A673 (cell line): ENCODE measurements around the gene CACNA1A. TPM values are rescaled to one million over a fixed set of nuclear protein-coding genes. Genes with fewer than 3 reads are reported as not detected.

Source experiments
- BruUV-seq: library from RNA; stranded (reverse); fragments of 400-500 nt; replicated peaks from 2 replicates; lab custom pipeline; 2021; lab: Mats Ljungman, UMichigan
- CTCF ChIA-PET: fragments of 300-600 bp; sonication (Branson Sonifier 250); formaldehyde crosslinking; loops from one replicate; lab custom pipeline; 2022; ENCODE audit warnings: antibody characterized with exemption; lab: Charles Lee
- POLR2A ChIA-PET: fragments of 300-600 bp; sonication (Branson Sonifier 250); formaldehyde crosslinking; loops from one replicate; lab custom pipeline; 2022; ENCODE audit warnings: antibody characterized with exemption; ENCODE audit not compliant: low non-redundant PET; lab: Charles Lee
- DNase-seq: peaks from one replicate; pipeline ENCODE4 v3.0.0-alpha.2; 2015; ENCODE audit warnings: low spot score
- H3K27ac ChIP-seq: fragments of 200-600 bp; sonication (generic); 2 replicates; pipeline ENCODE4 v1.5.1; 2016; ENCODE audit warnings: mixed run types, low read depth, mild to moderate bottlenecking, mixed read lengths, antibody characterized with exemption, low read length; ENCODE audit not compliant: poor library complexity, severe bottlenecking
- H3K27me3 ChIP-seq: fragments of 200-600 bp; sonication (generic); replicated peaks from 2 replicates; pipeline ENCODE4 v1.6.1; 2017; ENCODE audit warnings: mixed run types, low read depth, mild to moderate bottlenecking, mixed read lengths, antibody characterized with exemption, low read length; ENCODE audit not compliant: insufficient read depth, poor library complexity
- H3K36me3 ChIP-seq: fragments of 200-600 bp; sonication (generic); 2 replicates; pipeline ENCODE4 v1.6.1; 2016; ENCODE audit warnings: mixed run types, mild to moderate bottlenecking, mixed read lengths, antibody characterized with exemption, low read length; ENCODE audit not compliant: insufficient read depth, poor library complexity, severe bottlenecking
- H3K4me1 ChIP-seq: fragments of 200-600 bp; sonication (generic); 2 replicates; pipeline ENCODE4 v1.6.1; 2017; ENCODE audit warnings: mixed run types, mild to moderate bottlenecking, mixed read lengths, antibody characterized with exemption, low read length; ENCODE audit not compliant: insufficient read depth, poor library complexity, severe bottlenecking
- H3K4me3 ChIP-seq: fragments of 200-600 bp; sonication (generic); 2 replicates; pipeline ENCODE4 v1.5.1; 2016; ENCODE audit warnings: low read depth, mixed run types, mild to moderate bottlenecking, mixed read lengths, low read length; ENCODE audit not compliant: poor library complexity, severe bottlenecking
- H3K9me3 ChIP-seq: fragments of 200-600 bp; sonication (generic); 2 replicates; pipeline ENCODE4 v1.6.1; 2016; ENCODE audit warnings: mixed run types, low read depth, mild to moderate bottlenecking, mixed read lengths, antibody characterized with exemption, low read length; ENCODE audit not compliant: poor library complexity, severe bottlenecking
- EZH2 ChIP-seq: fragments of 200-600 bp; sonication (generic); IDR thresholded peaks from 2 replicates; pipeline ENCODE4 v1.6.1; 2017; ENCODE audit warnings: borderline replicate concordance, low read depth, mild to moderate bottlenecking, mixed read lengths, antibody characterized with exemption, low read length; ENCODE audit not compliant: poor library complexity, severe bottlenecking
- intact Hi-C: fragments of 100-400 bp; cut with micrococcal nuclease; formaldehyde crosslinking; loops from one replicate; pipeline ENCODE4 v1.10.0; 2022; ENCODE audit not compliant: unreplicated experiment
- total RNA-seq: library from RNA; stranded (reverse); gene quantifications from 2 replicates; pipeline ENCODE4 v1.2.3, GENCODE V29; 2021
- TF ChIP-seq, protein P1 (sequence below): fragments of 300-800, 200-600 bp; sonication (generic); conservative IDR thresholded peaks from 2 replicates; pipeline ENCODE4 v1.5.1; 2017; ENCODE audit warnings: low read depth, mild to moderate bottlenecking, antibody characterized with exemption, low read length, moderate library complexity, mixed read lengths

The CACNA1A gene
- total RNA-seq, 1 experiment from 2014 or later = 3.2 TPM

DNA sequence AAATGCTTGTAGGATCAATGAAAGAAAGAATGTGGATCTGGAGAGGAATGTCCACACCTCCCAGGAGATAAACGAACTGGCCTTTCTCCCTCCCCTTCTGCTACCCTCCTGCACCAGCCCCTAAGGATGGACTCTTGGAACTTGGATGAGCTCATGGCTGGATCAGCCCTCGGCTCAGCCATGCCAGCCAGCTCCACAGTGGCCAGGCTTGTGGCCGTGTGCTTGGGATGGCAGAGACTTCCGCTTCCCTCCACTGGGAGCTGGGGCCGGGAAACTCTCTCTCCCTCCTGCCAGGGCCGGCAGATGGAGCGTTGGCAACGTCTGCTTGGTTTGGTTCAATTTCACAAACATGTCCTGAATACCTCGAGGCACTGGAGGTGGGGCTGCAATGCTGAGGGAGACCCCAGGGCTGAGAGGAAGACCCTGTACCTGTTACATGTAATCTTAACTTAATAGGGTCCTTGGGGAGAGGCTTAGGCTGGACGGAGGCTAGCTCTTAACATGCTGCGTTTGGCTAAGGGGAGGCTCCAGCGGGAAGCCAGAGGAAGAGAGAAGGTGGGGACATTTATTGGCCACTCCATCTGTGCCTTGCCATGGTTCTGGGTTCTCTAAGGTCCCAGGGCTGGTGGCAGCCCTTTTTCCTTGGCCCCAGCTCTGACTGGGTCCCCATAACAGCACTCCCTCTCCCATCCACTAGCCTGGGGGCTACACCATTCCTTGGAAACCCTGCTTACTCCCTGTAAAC, 203.6 kb downstream of the CACNA1A start:
- H3K27me3 ChIP-seq = no peaks in the 10 kb centered on the region
- DNase-seq = no peak
- peaks cover 7% of the 10 kb centered on the region for H3K4me1 ChIP-seq
- intact Hi-C loops = no loop called here
- POLR2A ChIA-PET = no interaction called here
- H3K4me3 ChIP-seq = no peak overlapping the region
- no TSS peak for BruUV-seq
- CTCF ChIA-PET = interaction anchor here (0.6 kb wide), 1 partner anchor 77 kb away, joined by 3 read pairs; no protein-coding TSS in a partner anchor
- no peaks in the 10 kb centered on the region for H3K9me3 ChIP-seq
- no peaks in the 10 kb centered on the region for H3K36me3 ChIP-seq
- TF ChIP-seq, protein P1, sequence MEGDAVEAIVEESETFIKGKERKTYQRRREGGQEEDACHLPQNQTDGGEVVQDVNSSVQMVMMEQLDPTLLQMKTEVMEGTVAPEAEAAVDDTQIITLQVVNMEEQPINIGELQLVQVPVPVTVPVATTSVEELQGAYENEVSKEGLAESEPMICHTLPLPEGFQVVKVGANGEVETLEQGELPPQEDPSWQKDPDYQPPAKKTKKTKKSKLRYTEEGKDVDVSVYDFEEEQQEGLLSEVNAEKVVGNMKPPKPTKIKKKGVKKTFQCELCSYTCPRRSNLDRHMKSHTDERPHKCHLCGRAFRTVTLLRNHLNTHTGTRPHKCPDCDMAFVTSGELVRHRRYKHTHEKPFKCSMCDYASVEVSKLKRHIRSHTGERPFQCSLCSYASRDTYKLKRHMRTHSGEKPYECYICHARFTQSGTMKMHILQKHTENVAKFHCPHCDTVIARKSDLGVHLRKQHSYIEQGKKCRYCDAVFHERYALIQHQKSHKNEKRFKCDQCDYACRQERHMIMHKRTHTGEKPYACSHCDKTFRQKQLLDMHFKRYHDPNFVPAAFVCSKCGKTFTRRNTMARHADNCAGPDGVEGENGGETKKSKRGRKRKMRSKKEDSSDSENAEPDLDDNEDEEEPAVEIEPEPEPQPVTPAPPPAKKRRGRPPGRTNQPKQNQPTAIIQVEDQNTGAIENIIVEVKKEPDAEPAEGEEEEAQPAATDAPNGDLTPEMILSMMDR = no peak
- TF ChIP-seq EZH2 = no peak
- no peak overlapping the region for H3K27ac ChIP-seq

DNA sequence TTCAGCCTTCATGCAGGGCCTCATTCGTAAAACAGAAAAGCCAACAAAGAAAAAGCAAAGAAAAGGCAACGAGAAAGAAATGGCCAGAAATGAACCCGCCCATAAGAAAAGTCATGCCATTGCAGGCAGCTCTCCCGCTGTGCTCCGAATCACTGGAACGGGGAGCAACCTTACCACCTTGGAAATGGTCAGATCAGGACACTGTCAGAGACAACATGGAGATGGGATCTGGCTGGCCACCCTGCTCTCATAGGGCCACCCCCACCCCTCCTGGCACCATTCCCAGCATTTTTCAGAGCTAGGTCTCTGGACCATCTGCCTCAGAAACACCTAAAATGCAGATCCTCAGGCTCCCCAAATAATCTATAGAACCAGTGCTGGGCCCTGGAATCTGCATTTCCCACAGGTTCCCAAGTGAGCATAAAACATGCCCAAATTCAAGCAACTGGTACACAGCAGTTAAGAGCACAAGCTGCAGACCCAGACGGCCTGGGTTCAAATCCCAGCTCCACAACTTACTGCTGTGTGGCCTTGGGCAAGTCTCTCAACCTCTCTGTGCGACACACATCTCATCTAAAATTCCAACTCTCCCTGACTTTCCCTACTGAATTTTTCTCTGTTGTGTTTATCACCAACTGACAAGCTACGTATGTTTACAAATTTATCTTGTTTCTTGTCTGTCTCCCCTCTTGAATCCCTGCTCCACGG, 204.5 kb downstream of the CACNA1A start:
- no TSS peak for BruUV-seq
- CTCF ChIA-PET = interaction anchor here (0.6 kb wide), 2 partner anchors 76 to 287 kb away, joined by 3 read pairs; no protein-coding TSS in a partner anchor
- intact Hi-C loops = no loop called here
- H3K27ac ChIP-seq = no peak overlapping the region
- peaks cover 7% of the 10 kb centered on the region for H3K4me1 ChIP-seq
- H3K4me3 ChIP-seq = no peak overlapping the region
- POLR2A ChIA-PET = no interaction called here
- no peaks in the 10 kb centered on the region for H3K9me3 ChIP-seq
- H3K27me3 ChIP-seq = no peaks in the 10 kb centered on the region
- H3K36me3 ChIP-seq = no peaks in the 10 kb centered on the region
- TF ChIP-seq, protein P1 = no peak
- no peak for TF ChIP-seq EZH2
- DNase-seq = no peak

DNA sequence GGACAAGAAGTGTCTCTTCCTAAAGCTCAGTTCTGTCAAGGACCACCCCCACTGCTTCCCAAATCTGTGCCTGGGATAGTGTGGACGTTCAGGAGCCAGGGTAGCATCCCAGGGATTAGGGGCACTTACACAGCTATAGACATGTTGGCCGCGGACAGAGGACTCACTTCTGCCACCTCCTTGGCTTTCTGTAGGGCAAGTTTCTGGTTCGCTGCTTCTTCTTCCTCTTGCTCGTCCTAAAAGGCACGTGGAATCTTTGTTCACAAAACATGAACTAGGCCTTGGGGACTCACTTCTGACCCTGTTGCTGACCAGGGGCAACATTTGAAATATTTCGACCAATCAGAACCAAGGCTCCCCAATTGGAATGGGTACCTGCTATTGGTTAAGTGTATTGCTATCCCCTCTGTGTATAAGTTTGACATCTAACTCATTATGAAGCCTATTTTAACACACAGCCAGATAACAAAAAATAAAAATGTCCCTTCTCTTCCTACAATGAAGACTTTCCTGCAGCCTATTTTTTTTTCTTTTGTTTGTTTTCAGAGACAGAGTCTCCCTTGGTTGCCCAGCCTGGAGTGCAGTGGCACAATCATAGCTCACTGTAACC, 205.8 kb downstream of the CACNA1A start:
- peaks cover 7% of the 10 kb centered on the region for H3K4me1 ChIP-seq
- H3K36me3 ChIP-seq = no peaks in the 10 kb centered on the region
- no peaks in the 10 kb centered on the region for H3K9me3 ChIP-seq
- BruUV-seq = no TSS peak
- POLR2A ChIA-PET = interaction anchor here (0.6 kb wide), 1 partner anchor 79 kb away, joined by 4 read pairs; no protein-coding TSS in a partner anchor
- H3K4me3 ChIP-seq = no peak overlapping the region
- no peaks in the 10 kb centered on the region for H3K27me3 ChIP-seq
- intact Hi-C loops = no loop called here
- TF ChIP-seq, protein P1 = no peak
- TF ChIP-seq EZH2 = no peak
- CTCF ChIA-PET = interaction anchor here (0.6 kb wide), 1 partner anchor 65 kb away, joined by 4 read pairs; no protein-coding TSS in a partner anchor
- no peak overlapping the region for H3K27ac ChIP-seq
- DNase-seq = no peak
